ENCODE results near the gene ALDH1A1.

DNA sequence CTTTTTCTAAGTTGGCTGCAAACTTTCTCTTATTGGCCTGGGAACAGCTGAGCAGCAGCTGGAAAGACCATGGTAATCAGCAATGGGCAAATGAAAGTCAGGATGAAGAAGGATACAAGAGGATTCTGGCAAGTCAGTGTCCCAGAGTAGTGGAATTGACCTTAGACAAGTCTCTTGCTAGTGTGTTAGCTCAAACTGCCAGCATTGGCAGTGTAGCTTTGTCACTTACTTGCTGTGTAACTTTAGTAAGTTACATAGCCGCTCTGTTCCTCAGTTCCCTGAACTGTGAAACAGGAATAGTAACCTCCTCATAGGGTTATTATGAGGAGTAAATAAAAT is 3.6 kb downstream of the ALDH1A1 start:
- TF ChIP-seq, protein P1, sequence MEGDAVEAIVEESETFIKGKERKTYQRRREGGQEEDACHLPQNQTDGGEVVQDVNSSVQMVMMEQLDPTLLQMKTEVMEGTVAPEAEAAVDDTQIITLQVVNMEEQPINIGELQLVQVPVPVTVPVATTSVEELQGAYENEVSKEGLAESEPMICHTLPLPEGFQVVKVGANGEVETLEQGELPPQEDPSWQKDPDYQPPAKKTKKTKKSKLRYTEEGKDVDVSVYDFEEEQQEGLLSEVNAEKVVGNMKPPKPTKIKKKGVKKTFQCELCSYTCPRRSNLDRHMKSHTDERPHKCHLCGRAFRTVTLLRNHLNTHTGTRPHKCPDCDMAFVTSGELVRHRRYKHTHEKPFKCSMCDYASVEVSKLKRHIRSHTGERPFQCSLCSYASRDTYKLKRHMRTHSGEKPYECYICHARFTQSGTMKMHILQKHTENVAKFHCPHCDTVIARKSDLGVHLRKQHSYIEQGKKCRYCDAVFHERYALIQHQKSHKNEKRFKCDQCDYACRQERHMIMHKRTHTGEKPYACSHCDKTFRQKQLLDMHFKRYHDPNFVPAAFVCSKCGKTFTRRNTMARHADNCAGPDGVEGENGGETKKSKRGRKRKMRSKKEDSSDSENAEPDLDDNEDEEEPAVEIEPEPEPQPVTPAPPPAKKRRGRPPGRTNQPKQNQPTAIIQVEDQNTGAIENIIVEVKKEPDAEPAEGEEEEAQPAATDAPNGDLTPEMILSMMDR (IDR thresholded peaks at IDR 0.05): no peak
- no peak for TF ChIP-seq EP300 (IDR thresholded peaks at IDR 0.05)

All from tibial nerve (tissue), 4 donors.